GM18909 (cell line): ENCODE results near the gene TMEM131.
"Not testable (repeated sequence)": the region's sequence is repeated elsewhere in the genome, so short reads cannot be mapped to it uniquely, and the experiment has no call there.

Experiments used
- ATAC-seq: cut with Tn5 transposase; IDR thresholded peaks from one replicate; pipeline ENCODE4 v1.9.1; 2021; ENCODE audit warnings: mild to moderate bottlenecking; ENCODE audit not compliant: unreplicated experiment, poor library complexity

TMEM131 gene

GRCh38 chr2:97995734-97996624 lies at the start of gene TMEM131:
Gene TMEM131, minus strand, starts transcription at chr2:97995948. Its CDS starts 286 bp downstream, at chr2:97995662.
- peak; percentile 77 for ATAC-seq

- not testable (repeated sequence) for ATAC-seq
These were observed 49.0 kb upstream of the TMEM131 start for GRCh38 chr2:98044730-98045129.

- ATAC-seq = no peak
These were observed 47.4 kb upstream of the TMEM131 start for GRCh38 chr2:98043101-98043500.

GRCh38 chr2:98040331-98040939 lies 44.7 kb upstream of the TMEM131 start:
- no peak for ATAC-seq

GRCh38 chr2:98039085-98039756 lies 43.5 kb upstream of the TMEM131 start:
- no peak for ATAC-seq

GRCh38 chr2:98037666-98038336 lies 42.1 kb upstream of the TMEM131 start:
- ATAC-seq = no peak

GRCh38 chr2:98037206-98037605 lies 41.5 kb upstream of the TMEM131 start:
- ATAC-seq = no peak

- ATAC-seq = no peak
These were observed 40.7 kb upstream of the TMEM131 start for GRCh38 chr2:98036349-98037000.

GRCh38 chr2:98034745-98035144 lies 39.0 kb upstream of the TMEM131 start:
- ATAC-seq = no peak

- ATAC-seq = no peak
These were observed 36.3 kb upstream of the TMEM131 start for GRCh38 chr2:98032086-98032485.

GRCh38 chr2:98029718-98030222 lies 34.0 kb upstream of the TMEM131 start:
- ATAC-seq = no peak

GRCh38 chr2:98028931-98029717 lies 33.4 kb upstream of the TMEM131 start:
- ATAC-seq = no peak

GRCh38 chr2:98028101-98028561 lies 32.4 kb upstream of the TMEM131 start:
- ATAC-seq = no peak

GRCh38 chr2:98027538-98027937 lies 31.8 kb upstream of the TMEM131 start:
- ATAC-seq = peak; percentile 45

GRCh38 chr2:98026927-98027522 lies 31.3 kb upstream of the TMEM131 start:
- peak; percentile 81 for ATAC-seq

- ATAC-seq = no peak
These were observed 30.5 kb upstream of the TMEM131 start for GRCh38 chr2:98026292-98026691.

- no peak for ATAC-seq
These were observed 29.8 kb upstream of the TMEM131 start for GRCh38 chr2:98025481-98026037.

- ATAC-seq = not testable (repeated sequence)
These were observed 26.3 kb upstream of the TMEM131 start for GRCh38 chr2:98022067-98022466.
